ENCODE data around the gene XRRA1. TPM values are rescaled to one million over a fixed set of nuclear protein-coding genes. Genes with fewer than 3 reads are reported as not detected.
"Not testable (repeated sequence)": the region's sequence is repeated elsewhere in the genome, so short reads cannot be mapped to it uniquely, and the experiment has no call there.

Gene XRRA1
- total RNA-seq, 1 donor from 2014 or later: 11.4 TPM

DNA sequence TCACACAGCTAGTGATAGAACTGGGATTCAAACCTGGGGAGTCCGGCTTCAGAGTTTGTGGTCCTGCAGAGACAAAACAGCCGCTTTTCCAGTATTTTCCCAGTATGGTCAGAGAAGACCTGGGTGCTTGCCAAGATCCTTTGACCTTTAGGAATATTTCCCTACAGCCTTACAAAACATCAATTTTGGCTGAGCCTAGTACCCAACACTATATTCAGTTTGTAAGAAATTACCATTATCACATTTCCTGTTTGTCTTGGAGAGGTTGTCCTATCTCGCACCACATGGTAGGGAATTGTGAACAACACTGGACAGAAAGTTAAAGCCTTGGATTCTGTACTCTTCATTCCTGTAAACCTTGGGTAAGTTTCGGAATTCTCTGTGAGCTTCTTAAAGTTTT is 29.1 kb upstream of the XRRA1 start:
- intact Hi-C loops (cut with DNase I): no loop called here
- no peak overlapping the region for H3K27ac ChIP-seq
- H3K36me3 ChIP-seq: peaks cover 27 to 52% of the 10 kb centered on the region in 2 donors
- DNase-seq (ENCODE audit: low spot score in 2 of 2): no peak
- H3K4me1 ChIP-seq: no peaks in the 10 kb centered on the region
- no peak for TF ChIP-seq CTCF (IDR thresholded peaks at IDR 0.05)
- H3K9me3 ChIP-seq: no peaks in the 10 kb centered on the region
- H3K4me3 ChIP-seq: no peak overlapping the region
- H3K27me3 ChIP-seq: no peaks in the 10 kb centered on the region

- Histone ChIP-seq H3K9me3 (no peaks in the 10 kb centered on the region), H3K27ac (no peak overlapping the region), H3K27me3 (no peaks in the 10 kb centered on the region), H3K4me1 (no peaks in the 10 kb centered on the region), H3K36me3 (peaks cover 46 to 74% of the 10 kb centered on the region in 2 donors), H3K4me3 (no peak overlapping the region)
- no peak for DNase-seq (ENCODE audit: low spot score in 2 of 2)
- no peak for TF ChIP-seq CTCF (IDR thresholded peaks at IDR 0.05)
- intact Hi-C loops (cut with DNase I): no loop called here
Observed at GRCh38 chr11:74971424-74971823, 22.5 kb upstream of the XRRA1 start.

DNA sequence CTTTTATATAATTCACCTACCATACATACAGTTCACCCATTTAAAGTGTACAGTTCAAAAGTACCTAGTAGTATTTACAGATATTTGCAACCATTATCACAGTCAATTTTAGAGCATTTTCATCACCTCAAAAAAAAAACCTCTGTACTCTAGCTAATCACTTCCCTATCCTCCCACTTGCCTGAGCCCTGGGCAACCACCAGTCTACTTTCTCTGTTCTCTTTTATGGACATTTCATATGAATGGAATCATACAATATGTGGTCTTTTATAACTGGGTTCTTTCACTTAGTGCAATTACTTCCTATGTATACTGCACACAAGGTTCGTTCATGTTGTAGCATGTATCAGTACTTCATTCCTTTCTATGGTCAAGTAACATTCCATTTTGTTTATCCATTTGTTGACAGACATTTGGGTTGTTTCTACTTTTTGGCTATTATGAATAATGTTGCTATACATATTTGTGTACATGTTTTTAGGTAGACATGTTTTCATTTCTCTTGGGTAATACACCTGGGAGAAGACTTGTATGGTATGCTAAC is 22.0 kb upstream of the XRRA1 start:
- intact Hi-C loops (cut with DNase I): no loop called here
- Histone ChIP-seq H3K27ac (no peak overlapping the region), H3K9me3 (no peaks in the 10 kb centered on the region), H3K4me1 (no peaks in the 10 kb centered on the region), H3K27me3 (no peaks in the 10 kb centered on the region), H3K36me3 (peaks cover 46 to 72% of the 10 kb centered on the region in 2 donors), H3K4me3 (no peak overlapping the region)
- DNase-seq (ENCODE audit: low spot score in 2 of 2): no peak
- TF ChIP-seq CTCF (IDR thresholded peaks at IDR 0.05): no peak

- Histone ChIP-seq H3K4me1 (no peaks in the 10 kb centered on the region), H3K9me3 (no peaks in the 10 kb centered on the region), H3K27me3 (no peaks in the 10 kb centered on the region), H3K27ac (no peak overlapping the region), H3K36me3 (peaks cover 24 to 51% of the 10 kb centered on the region in 2 donors), H3K4me3 (no peak overlapping the region)
- intact Hi-C loops (cut with DNase I): no loop called here
- no peak for DNase-seq (ENCODE audit: low spot score in 2 of 2)
- no peak for TF ChIP-seq CTCF (IDR thresholded peaks at IDR 0.05)
Observed at GRCh38 chr11:74966651-74967050, 17.8 kb upstream of the XRRA1 start.

GRCh38 chr11:74960128-74960527 is 11.2 kb upstream of the XRRA1 start:
- H3K4me3 ChIP-seq; H3K27ac ChIP-seq; H3K27me3 ChIP-seq; H3K9me3 ChIP-seq; H3K36me3 ChIP-seq; DNase-seq (ENCODE audit: low spot score in 2 of 2); intact Hi-C loops (cut with DNase I): not testable (repeated sequence)
- H3K4me1 ChIP-seq: peaks cover 0 to 14% of the 10 kb centered on the region in 2 donors

DNA sequence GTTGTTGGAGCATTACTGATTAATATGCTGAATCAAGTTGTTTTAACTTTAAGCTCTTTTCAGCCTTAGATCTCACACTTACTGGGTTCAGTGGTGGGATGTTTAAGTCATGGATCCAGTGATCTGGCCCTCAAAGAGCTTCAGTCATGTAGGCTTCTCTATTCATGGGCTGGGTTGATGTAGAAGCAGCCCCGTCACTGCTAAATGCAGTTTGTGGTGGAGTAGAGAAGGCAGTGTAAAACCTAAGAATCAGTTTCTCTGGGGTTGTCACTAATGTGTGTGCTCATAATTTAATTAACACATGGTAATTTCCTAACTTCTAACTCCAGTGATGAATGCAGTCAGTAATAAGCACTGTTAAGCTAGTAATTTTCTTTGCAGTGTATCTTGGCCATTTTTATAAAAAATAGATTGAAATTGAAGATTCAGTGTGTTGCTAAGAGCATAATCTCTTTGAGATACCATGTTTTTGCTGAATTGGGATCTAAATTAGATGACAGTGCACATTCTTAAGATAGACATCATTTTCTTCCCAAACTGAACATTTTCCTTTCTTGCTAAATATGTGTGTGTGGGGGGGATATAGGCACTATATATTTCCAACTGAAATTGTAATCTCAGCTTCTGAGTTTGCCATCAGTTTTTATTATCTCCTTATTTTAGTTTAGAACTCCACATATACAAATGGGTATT is 9.2 kb upstream of the XRRA1 start:
- Histone ChIP-seq H3K36me3 (no peaks in the 10 kb centered on the region), H3K9me3 (no peaks in the 10 kb centered on the region), H3K4me1 (peaks cover 0 to 14% of the 10 kb centered on the region in 2 donors), H3K27ac (no peak overlapping the region), H3K4me3 (no peak overlapping the region), H3K27me3 (no peaks in the 10 kb centered on the region)
- TF ChIP-seq CTCF (IDR thresholded peaks at IDR 0.05): no peak
- no peak for DNase-seq (ENCODE audit: low spot score in 2 of 2)
- intact Hi-C loops (cut with DNase I): no loop called here

All from ascending aorta (tissue), 2 donors.